ENCODE results near the gene PROSER3.

- no peak for TF ChIP-seq EZH2 (IDR thresholded peaks at IDR 0.05; ENCODE audit: insufficient read depth, poor library complexity, severe bottlenecking)
- no peak for TF ChIP-seq EZH2phosphoT487 (IDR thresholded peaks at IDR 0.05; ENCODE audit: insufficient read depth, low read depth)
These were observed 35.6 kb downstream of the PROSER3 start for GRCh38 chr19:35793381-35794165.
